Measurements from ENCODE around the gene FAHD1.

FAHD1 gene

GRCh38 chr16:1818204-1818872 lies 8.7 kb upstream of the FAHD1 start:
- no peak for DNase-seq

DNA sequence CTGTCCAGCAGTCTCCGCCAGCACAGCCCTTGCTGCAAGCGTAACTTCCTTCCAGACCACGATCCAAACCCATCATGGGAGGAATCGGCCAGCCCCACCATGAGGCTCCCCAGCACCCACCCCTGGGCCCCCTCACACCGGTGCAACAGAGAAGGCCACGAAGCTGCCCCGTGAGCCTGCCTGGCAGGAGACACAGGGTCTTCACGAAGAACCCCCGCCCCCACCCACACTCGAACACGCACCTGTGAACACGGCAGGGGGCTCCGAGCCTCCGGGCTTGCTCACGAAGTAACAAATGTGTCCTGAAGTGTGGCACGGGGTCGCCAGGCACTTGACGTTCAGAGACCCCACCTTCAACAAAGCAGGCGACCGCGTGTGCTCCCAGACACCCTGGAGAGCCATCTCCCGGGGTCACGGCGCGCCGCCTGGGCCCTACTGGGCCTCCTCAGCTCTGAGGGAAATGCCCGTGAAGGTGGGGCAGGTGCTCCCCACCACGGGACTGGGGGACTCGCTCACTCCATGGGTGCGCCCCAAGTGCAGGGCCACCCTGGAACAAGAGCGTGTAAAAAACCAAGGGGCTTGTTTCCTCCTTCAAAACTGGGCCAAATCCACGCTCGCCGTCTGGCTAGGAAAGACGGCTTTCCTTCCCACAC lies 8.0 kb upstream of the FAHD1 start:
- no peak for DNase-seq

GRCh38 chr16:1819611-1820010 lies 7.4 kb upstream of the FAHD1 start:
- no peak for DNase-seq

DNA sequence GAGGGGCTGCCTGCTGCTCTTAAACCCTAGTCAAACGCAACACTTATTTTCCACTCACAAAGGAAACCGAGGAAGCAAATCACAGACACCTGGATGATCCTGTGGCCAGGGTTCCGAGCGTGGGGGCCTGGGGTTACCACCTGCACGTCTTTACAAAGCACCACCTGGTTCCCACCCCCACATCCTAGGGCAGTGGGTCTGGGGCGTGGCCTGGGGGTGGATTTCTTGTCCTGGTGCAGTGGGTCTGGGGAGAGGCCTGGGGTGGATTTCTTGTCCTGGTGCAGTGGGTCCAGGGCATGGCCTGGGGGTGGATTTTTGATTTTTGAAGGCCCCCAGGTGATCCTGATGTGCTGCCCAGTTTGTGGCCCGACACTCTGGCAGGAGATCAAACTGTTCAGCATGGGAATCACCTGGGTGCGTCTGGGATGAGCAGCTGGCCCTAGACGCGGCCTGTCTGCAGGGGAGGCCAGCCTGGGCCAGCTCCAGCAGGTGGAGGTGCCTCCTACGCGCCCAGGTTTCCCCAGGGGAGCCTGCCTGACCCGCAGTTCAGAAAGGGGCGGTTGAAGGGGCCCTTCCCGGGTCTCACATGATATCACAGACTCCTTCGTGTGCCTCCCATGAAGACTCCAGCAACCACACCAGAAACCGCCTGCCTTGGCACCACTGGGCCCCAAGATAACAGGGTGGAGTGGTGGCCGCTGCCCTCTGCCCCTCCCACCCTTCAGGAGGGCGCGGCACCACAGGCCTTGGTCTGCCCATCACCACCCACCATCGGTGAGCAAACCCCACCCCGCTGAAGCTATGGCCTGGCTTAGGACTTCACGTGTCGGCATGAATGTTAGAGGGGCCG lies 6.7 kb upstream of the FAHD1 start:
- no peak for DNase-seq

DNA sequence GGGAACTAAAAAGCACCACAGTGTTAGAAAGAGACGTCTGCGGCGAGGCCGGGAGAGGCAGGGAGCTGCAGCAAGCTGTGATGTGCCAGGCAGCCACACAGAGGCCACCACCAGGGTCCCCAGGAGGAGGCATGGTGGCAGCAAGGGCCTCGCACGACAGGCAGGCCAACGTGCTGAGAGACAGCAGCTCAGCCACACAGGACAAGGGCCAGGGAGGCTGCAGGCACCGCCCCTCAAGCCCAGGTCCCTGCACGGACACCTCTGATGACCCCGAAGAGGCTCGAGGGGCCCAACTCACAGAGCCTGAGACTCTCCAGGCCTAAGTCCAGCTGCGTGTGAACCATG lies 6.1 kb upstream of the FAHD1 start:
- no peak for DNase-seq

DNA sequence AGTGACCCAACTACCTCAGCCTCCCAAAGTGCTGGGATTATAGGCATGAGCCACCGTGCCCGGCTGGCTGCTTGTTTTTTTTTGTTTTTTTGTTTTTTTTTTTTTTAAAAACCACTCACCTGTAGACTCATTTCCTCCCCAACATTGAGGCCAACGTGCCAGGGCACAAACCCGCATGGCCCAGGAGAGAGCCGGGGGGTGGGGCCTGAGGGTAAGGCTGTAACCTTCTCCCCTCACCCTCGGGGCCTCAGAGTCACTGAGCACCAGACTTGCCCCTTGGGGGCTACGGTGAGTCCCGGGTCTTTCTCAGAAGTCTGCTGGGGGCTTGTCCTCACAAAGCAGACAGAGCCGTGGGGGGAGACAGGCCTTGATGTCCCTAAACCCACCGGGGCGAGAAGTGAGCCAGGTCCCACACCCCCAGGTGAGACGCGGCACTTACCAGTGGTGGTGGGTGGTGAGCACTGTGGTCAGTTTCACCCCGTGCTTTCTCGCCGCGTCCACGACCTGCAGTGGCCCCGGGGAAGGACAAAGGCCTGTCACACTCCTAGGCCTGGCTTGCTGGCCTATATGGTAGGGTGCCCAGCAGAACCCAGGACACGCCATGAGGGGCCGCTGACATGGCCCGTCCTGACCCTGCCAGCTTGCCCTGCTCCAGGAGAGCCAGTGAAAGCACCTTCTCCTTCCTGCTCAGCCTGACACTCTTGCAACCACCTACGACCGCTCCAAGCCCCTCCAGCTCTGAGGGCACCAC lies 5.0 kb upstream of the FAHD1 start:
- no peak for DNase-seq

GRCh38 chr16:1822801-1823200 lies 4.2 kb upstream of the FAHD1 start:
- DNase-seq, result no peak

DNA sequence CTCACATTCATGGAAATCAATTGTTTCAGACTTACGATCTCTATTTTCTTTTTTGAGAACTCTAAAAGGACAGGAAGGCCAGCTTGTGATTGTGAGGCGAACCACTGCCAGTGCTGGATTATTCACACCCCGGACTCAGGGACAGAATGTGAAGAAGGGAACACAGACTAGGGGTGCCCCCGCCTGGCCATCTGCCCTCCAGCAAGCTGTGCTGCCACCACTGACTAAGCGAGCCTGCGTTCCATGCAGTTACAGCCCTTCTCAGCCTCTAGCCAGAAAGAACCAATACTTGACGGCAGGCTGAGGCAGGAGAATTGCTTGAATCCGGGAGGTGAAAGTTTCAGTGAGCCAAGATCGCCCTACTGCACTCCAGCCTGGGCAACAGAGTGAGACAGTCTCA lies 3.2 kb upstream of the FAHD1 start:
- DNase-seq, result no peak

DNA sequence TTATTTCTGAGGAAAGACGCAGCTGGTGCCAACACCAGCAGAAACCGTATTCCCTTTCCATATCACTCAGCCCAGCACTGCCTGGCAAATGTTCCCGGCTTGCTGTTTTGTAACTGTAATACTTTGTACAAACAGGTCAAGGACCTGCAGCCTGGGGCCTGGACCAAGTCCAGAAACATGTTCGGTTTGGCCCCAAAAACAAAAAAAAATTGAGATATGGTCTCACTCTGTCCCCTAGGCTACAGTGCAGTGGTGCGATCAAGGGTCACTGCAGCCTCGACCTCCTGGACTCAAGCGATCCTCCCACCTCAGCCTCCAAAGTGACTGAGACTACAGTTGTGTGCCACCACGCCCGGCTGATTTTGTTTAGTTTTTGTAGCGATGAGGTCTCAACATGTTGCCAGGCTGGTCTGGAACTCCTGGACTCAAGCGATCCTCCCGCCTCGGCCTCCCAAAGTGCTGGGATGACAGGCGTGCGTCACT lies 1.6 kb upstream of the FAHD1 start:
- no peak for DNase-seq

DNA sequence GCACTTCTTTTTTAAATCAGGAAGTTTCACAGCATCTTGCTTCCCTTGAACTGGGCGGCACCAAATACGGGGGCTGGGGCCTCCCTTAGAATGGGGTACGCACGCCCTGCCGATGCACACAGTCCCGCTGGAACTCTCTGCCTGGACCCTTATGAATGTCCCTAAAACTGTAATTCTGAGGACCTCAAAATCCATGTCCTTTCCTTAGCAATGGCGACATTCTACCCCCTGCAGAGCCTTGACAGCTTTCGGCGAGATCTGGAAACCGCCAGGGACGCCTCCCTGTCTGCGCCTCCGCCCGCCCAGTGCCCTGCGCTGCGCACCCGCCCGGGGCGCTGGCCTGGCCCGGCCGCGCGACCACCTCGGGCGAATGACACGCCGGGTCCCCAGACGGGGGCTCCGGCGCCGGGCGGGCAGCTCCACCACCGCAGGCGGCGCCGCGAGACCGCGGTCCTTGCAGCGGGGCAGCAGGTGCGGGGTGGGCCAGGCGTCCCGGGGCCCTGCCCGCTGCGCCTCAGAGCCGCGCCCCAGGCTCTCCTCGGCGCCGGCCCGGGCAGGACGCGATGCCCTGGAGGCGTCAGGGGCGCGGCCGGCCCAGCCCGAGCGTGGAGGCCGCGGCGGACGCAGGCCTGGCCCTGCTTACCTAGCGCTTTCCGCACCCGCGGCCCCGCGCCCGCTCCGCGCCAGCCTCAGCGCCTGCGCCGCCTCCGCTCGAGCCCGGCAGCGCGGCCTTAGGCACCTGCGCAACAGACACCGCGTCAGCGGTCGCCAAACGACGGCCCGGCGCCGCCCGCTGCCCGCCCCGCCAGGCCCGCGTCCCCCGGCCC lies 929 bp upstream of the FAHD1 start:
- peak; percentile 69 for DNase-seq

DNA sequence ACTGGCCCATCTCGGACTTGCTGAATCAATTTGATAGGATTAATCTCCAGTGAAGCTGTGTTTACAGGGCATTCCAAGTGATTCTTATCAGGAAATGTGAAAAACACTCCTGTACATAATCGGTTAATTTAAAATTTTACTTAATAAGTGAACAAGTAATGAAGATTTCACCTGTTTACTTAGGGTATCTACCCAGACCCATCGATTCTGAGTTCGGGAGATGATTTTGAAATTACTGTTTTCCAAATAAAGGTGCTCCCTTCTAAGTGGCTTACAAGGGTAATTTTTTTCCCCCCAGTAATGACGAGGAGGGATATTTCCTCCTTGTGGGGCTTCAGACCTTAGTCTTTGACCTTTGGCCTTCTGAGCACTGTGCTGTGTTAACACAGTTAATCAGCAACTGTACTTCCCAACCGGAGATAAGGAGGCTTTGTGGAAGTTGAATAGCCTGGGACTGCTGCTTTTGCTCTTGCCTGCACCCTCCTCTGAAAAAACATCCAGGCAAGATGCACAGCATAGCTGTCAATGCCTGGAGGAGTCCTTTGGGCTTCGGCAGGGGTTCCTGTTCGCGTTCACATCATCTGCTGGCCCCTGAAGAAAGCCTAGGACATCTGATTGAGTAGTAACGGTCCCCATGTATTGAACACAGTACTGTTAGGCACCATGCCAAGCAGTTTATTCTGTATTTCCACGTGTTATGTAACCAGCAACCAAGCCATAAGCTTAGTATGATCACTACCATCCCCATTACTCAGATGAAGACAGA lies 1.8 kb downstream of the FAHD1 start:
- DNase-seq, result no peak

- DNase-seq, result no peak
Observed at GRCh38 chr16:1830213-1830612, 3.2 kb downstream of the FAHD1 start.

DNA sequence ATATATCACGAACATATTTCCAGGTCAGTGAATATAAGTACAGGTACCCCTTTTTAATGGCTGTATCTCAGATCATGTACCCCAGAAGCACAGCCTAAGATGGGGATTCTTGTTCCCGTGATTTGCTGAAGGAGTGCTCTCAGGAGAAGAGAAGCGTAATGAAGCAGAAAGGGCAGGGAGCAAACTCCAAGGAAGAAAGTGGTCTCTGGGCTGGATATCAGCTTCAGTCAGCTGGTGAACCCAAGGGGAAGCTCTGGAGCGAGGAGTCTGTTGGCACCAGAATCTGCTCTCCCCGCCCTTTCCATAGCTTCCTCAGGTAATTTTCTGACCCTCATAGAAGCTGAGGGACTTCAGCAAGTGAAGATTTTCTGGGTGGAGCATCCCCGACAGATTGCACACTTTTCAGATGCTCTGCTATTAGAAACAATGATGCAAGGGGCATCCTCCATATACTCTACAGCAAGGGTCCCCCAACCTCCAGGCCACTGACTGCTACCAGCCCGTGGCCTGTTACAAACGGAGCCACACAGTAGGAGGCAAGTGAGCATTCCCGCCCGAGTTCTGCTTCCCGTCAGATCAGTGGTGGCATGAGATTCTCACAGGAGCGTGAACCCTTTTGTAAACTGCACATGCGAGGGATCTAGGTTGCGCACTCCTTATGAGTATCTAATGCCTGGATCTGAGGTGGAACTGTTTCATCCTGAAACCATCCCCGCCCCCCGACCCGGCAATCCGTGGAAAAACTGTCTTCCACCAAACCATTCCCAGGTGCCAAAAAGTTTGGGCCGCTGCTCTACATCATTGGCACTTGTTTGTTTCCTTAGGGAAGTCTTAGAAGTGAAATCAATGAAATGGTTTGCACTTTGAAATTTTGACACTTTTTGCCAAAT lies 4.4 kb downstream of the FAHD1 start:
- no peak for DNase-seq

DNA sequence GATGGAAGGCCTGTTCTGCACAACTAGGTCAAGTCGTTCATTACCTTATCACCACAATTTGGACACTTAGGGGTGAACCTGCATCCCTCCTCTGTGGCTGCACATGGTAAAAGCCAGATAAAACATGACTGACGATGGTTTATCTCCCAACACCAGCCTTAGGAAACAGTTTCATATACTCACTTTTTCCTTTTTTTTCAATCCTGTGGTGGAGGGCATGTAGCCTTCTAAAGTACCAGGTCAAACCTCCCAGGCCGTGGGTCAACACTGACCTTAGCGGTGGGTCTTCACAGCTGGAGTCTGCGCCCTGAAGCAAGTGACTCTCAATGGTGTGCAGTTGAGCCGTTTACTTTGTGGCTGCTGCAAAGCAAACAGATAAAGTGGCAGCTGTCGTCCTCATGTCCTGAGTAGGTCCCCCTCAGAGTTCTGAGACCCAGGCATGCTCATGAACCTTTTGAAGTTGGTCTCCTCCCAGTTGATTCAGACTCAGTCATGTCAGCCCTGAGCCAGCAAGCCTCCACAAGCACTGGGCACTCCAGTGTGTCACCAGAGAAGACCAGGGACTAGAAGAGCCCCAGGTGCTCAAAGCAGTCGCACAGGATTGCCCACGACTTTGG lies 5.9 kb downstream of the FAHD1 start:
- no peak for DNase-seq

DNA sequence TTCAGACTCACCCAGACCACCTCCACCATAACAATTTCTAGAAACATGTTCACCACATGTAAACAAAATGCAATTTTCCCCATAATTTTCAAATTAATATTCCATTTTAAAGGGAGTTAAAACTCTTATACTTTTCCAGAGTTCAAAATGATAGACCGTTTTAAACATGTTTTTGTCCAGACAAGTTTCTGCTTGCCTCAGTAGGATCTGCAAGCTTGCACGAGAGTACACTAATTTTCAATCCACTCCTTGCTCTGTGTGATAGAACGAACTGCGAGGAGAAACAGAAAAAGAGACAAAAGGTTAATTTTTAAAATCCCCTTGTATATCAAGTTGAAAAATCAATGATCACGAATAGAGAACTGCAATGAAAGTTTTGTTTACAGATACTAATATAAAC lies 7.1 kb downstream of the FAHD1 start:
- no peak for DNase-seq

DNA sequence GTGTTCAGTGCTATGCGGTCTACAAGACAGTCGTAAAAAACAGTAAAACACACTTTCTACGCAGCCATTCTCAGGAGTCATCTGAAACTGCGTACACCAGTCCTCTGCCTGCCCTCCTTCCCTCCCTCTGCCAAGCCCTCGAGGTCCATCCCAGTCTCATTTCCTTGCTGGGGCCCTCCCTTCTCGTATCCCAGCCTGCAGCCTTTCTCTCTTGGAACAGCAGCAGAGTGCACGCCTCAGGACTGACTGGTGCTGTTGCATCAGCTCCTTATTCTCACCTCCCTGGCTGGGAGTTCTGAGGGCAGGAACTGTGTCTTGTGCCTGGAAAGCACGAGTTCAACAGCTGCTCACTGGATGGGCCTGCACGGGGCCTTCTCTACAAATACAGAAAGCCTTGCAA lies 12.5 kb downstream of the FAHD1 start:
- DNase-seq, result no peak

DNA sequence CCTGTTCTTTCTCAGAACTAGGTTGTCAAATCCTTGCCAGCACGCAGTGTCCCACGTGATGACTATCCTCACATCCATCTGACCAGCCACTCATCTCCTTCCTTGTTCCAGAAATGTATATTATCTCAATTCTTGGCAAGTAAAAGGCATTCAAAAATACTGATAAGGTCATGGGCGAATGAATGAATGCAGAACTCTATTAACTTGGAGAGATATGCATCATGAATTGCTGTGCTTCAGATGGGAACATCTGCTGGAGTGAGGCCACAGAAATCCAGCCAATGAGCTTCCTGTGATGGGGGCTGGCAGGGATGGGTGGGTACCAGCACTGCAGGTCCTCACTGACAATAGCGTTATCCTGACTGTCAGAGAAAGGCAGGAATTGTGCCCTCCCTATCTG lies 19.0 kb downstream of the FAHD1 start:
- no peak for DNase-seq

DNA sequence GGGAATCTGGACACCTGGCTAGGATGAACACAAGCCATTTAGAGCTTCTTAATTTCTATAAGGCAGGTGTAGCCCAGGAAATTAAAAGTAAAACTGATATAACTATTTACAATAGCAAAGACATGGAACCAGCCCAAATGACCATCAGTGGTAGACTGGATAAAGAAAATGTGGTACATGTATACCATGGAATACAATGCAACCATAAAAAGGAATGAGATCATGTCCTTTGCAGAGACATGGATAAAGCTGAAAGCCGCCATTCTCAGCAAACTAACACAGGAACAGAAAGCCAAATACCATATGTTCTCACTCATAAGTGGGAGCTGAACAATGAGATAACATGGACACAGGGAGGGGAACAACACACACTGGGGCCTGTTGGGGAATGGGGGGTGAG lies 19.4 kb downstream of the FAHD1 start:
- no peak for DNase-seq

DNA sequence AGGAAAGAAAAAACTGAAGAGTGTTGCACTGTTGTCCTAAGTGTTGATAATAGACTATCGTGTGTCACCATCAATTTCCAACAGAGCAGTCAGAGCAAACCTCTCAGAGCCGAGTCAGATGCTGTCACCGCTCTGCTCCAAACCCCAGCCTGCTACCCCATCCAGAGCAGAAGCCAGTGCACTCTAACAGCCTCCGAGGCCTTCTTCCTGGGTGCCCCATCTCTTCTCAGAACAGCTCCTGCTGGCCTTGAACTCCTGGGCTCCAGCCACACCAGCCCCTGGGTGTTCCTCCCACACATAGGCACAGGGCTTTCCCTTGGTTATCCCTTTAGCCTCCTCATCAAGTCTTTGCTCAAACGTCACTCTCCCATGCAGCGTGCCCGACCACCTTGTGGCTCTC lies 24.0 kb downstream of the FAHD1 start:
- DNase-seq, result no peak

DNA sequence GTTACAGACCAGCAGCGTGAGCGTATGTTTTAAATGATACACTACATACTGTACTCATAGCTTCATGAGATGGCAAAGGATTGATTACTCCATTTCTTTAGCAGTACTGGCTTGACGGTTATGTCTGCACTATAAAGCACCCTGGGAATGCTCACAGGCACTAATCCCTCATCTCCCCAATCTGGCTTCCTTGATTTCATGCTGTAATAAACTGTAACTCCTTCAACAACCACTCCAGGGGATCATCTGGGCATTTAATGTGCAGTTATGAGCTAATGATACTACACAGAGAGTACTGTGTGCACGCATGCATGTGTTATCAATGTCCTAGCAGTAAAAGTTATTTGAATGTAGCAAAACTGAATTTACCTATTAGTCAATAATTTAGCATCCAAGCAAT lies 24.8 kb downstream of the FAHD1 start:
- no peak for DNase-seq

All from NCI-H1092 (cell line).